Kidney epithelial cell (primary cell): ENCODE data around the gene GLIS2. TPM values are rescaled to one million over a fixed set of nuclear protein-coding genes. Genes with fewer than 3 reads are reported as not detected.

Experiments
- DNase-seq: peaks from one replicate; pipeline ENCODE4 v3.0.0-alpha.2; 2010; ENCODE audit warnings: low read depth
- H3K27me3 ChIP-seq: 2 replicates; pipeline ENCODE4 v1.6.0; 2011; ENCODE audit warnings: low read length; ENCODE audit not compliant: control insufficient read depth, insufficient read depth
- H3K36me3 ChIP-seq: 2 replicates; pipeline ENCODE4 v1.5.1; 2011; ENCODE audit warnings: low read length; ENCODE audit not compliant: control insufficient read depth, insufficient read depth
- H3K4me3 ChIP-seq: 2 replicates; pipeline ENCODE4 v1.5.1; 2011; ENCODE audit warnings: low read depth, mild to moderate bottlenecking, control low read depth, low read length
- CTCF ChIP-seq: IDR thresholded peaks from 2 replicates; pipeline ENCODE4 v1.5.1; 2011; ENCODE audit warnings: mild to moderate bottlenecking, moderate library complexity, low read length, control low read depth, inconsistent platforms; ENCODE audit not compliant: insufficient read depth, poor library complexity, severe bottlenecking
- total RNA-seq: library from RNA; depleted of rRNA; stranded (reverse); fragments of >200 nt; gene quantifications from 2 replicates; pipeline ENCODE4 v1.2.3, GENCODE V29; 2015

GLIS2 gene
- total RNA-seq, 1 donor from 2014 or later, result 11.5 TPM

GRCh38 chr16:4344983-4345835 lies 29.3 kb downstream of the GLIS2 start:
- no peaks in the 10 kb centered on the region for H3K36me3 ChIP-seq
- no peak overlapping the region for H3K4me3 ChIP-seq
- TF ChIP-seq CTCF, result no peak
- no peak for DNase-seq
- H3K27me3 ChIP-seq, result no peaks in the 10 kb centered on the region

DNA sequence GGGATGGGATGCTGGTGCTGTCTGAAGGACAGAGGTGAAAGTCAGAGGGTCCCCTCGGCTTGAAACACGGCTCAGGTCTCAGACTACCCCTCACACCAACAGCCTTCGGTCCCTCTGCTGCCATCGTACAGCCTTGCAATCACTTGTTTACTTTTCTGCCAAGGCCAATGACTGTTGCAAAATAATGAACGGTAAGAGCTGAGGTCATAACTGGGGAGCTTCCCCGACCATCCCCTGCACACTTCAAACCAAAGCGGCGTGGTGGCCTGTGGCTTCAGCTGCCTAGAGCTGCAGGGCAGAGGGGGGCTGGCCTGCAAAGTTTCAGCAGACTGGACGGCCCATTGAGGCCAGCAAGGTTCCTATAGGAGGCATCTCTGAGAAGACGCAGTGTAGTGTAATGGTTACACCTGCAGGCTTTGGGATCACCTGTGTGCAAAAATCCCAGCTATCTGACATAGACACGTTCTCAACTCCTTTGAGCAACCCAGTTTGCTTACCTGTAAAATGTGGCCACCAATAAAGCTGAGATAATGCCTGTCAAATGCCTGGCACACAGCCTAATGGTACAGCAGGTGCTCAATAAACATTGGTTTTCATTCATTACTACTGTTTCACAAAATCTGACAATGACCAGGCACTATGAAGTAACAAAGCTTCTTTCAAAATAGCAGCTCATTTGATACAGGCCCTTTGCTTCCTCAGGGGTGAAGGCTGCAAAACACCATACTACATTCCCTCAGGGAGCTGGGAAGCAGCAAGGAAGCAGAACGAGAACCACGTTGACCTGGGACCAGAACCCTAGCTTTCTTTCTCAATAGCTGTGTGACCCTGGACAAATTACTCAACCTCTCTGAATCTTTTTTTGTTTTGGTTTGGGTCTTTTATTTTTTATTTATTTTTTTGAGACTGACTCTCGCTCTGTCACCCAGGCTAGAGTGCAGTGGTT lies 30.2 kb downstream of the GLIS2 start:
- Histone ChIP-seq H3K4me3 (no peak overlapping the region), H3K36me3 (no peaks in the 10 kb centered on the region), H3K27me3 (no peaks in the 10 kb centered on the region)
- no peak for TF ChIP-seq CTCF
- DNase-seq, result no peak

DNA sequence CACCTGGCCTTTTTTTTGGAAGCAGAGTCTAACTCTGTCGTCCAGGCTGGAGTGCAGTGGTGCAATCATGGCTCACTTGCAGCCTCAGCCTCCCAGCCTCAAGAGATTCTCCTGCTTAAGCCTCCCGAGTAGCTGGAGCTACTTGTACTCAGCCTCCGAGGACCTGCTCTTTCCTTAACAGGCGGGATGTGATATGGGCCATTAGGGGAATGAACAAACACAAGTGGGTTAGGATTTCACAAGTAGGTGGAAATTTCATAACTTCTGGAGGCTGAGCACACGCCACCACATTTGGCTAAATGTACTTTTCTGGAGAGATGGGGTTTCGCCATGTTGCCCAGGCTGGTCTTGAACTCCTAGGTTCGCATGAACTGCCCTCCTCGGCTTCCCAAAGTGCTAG lies 31.1 kb downstream of the GLIS2 start:
- Histone ChIP-seq H3K4me3 (no peak overlapping the region), H3K27me3 (no peaks in the 10 kb centered on the region), H3K36me3 (no peaks in the 10 kb centered on the region)
- no peak for TF ChIP-seq CTCF
- no peak for DNase-seq

DNA sequence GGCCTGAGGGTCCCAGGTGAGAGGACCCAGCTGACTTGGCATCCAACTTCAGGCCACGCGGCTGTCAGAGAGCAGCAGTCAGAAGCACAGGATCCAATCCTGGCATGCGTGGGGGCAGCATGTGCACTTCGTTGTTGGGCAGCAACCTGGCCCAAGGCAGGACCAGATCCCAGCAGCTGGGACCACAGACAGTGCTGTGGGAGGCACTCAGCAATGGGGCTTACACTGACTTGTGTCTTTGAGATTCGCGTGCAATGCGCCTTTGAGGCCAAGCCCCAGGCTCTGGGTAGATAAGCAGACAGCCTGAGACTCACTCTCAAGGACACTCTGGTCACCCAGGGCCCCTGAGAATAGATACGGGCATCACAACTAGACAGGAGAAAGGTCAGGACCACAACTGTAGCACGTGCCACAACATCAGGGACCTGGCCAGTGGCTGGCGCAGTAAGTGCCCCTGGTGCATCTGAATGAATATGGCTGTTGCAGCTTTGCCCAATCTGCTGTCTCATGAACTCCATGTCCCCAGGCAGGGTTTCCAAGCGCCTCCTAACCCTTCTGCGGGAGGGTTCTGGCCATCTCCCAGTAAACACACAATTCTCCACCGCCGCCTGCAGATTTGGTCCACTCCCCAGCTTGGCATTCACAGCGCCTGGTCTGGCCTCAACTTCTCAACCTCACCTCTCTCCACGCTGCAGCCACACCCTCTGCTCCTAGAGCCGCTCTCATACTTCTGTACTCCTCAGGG lies 32.1 kb downstream of the GLIS2 start:
- DNase-seq, result no peak
- no peak overlapping the region for H3K4me3 ChIP-seq
- no peak for TF ChIP-seq CTCF
- no peaks in the 10 kb centered on the region for H3K27me3 ChIP-seq
- no peaks in the 10 kb centered on the region for H3K36me3 ChIP-seq

- H3K36me3 ChIP-seq, result no peaks in the 10 kb centered on the region
Observed at GRCh38 chr16:4349332-4349731, 33.5 kb downstream of the GLIS2 start.

More at GRCh38 chr16:4349332-4349731, 33.5 kb downstream of the GLIS2 start:
- H3K4me3 ChIP-seq, result no peak overlapping the region
- no peak for TF ChIP-seq CTCF
- no peak for DNase-seq
- no peaks in the 10 kb centered on the region for H3K27me3 ChIP-seq
